Islet precursor cell (in vitro differentiated cells): ENCODE data around the gene VSIG4.

ENCODE experiments used
- DNase-seq: peaks from one replicate; pipeline ENCODE4 v3.0.0-alpha.2; 2018

The VSIG4 gene

GRCh38 chrX:66023385-66024091 lies 16.3 kb downstream of the VSIG4 start:
- DNase-seq = no peak

- no peak for DNase-seq
Observed at GRCh38 chrX:66022632-66023384, 17.1 kb downstream of the VSIG4 start.

GRCh38 chrX:66021765-66022631 lies 17.9 kb downstream of the VSIG4 start:
- no peak for DNase-seq

- DNase-seq = no peak
Observed at GRCh38 chrX:66021401-66021764, 18.5 kb downstream of the VSIG4 start.

- no peak for DNase-seq
Observed at GRCh38 chrX:66020631-66021334, 19.1 kb downstream of the VSIG4 start.

- DNase-seq = no peak
Observed at GRCh38 chrX:66019974-66020373, 19.9 kb downstream of the VSIG4 start.

- DNase-seq = no peak
Observed at GRCh38 chrX:66019310-66019652, 20.6 kb downstream of the VSIG4 start.

GRCh38 chrX:66018585-66019309 lies 21.1 kb downstream of the VSIG4 start:
- no peak for DNase-seq

GRCh38 chrX:66017659-66018170 lies 22.2 kb downstream of the VSIG4 start:
- DNase-seq = no peak

- no peak for DNase-seq
Observed at GRCh38 chrX:66016905-66017658, 22.8 kb downstream of the VSIG4 start.

GRCh38 chrX:66015900-66016689 lies 23.8 kb downstream of the VSIG4 start:
- DNase-seq = no peak

- no peak for DNase-seq
Observed at GRCh38 chrX:66015152-66015831, 24.6 kb downstream of the VSIG4 start.

- DNase-seq = no peak
Observed at GRCh38 chrX:66014556-66014955, 25.3 kb downstream of the VSIG4 start.

- DNase-seq = no peak
Observed at GRCh38 chrX:66014084-66014483, 25.8 kb downstream of the VSIG4 start.

- no peak for DNase-seq
Observed at GRCh38 chrX:66013194-66013816, 26.6 kb downstream of the VSIG4 start.

GRCh38 chrX:66012094-66012534 lies 27.8 kb downstream of the VSIG4 start:
- peak; percentile 50 for DNase-seq

- no peak for DNase-seq
Observed at GRCh38 chrX:66009231-66009845, 30.5 kb downstream of the VSIG4 start.

- no peak for DNase-seq
Observed at GRCh38 chrX:66008328-66008970, 31.4 kb downstream of the VSIG4 start.
